HG02840 (cell line): ENCODE data around the gene FKBP2.

Source experiments
- ATAC-seq: cut with Tn5 transposase; IDR thresholded peaks from one replicate; pipeline ENCODE4 v1.9.1; 2021; ENCODE audit warnings: mild to moderate bottlenecking, moderate library complexity, moderate number of reproducible peaks; ENCODE audit not compliant: unreplicated experiment, low FRiP score

The FKBP2 gene

DNA sequence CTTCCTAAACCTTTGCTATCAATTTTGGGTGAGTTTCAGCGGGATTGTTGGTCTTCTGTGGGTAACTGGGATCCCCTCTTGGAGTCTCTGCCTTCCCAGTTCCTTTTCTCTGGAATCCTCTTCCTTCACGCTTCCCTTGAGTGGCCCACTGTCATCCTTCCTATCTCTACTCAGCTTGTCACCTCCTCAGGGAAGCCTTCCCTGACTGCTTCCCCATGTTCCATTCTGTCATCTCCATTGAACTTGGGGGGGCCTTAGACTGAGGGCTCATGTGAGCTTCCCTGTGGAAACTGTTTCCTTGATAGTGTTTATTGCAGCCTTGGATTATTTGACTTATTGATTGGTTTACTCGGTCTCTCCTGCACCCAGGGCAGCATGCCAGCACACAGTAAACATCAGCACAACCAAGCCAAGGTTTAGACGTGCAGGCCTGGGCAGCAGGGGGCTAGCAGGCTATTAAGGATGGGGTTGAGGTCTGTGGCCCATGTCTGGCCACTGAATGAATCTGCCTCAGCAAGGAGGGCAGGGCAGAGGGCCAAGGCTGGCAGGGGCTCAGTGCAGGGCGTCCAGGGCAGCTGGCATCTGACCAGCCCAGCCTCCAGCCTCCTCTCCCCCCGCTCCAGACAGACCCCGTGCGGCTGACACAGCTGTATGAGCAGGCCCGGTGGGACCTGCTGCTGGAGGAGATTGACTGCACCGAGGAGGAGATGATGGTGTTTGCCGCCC is 22.1 kb upstream of the FKBP2 start:
- no peak for ATAC-seq

DNA sequence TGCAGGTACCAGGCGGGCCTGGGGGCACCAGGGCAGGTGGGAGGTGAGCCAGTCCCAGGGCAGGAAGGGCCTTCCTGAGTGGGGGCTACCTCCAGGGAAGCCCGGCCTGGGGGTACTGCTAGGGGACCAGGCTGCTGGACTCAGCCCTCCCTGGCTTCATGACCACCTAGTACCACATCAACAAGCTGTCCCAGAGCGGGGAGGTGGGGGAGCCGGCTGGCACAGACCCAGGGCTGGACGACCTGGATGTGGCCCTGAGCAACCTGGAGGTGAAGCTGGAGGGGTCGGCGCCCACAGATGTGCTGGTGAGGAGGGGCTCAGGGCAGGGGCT is 21.6 kb upstream of the FKBP2 start:
- ATAC-seq, result no peak

DNA sequence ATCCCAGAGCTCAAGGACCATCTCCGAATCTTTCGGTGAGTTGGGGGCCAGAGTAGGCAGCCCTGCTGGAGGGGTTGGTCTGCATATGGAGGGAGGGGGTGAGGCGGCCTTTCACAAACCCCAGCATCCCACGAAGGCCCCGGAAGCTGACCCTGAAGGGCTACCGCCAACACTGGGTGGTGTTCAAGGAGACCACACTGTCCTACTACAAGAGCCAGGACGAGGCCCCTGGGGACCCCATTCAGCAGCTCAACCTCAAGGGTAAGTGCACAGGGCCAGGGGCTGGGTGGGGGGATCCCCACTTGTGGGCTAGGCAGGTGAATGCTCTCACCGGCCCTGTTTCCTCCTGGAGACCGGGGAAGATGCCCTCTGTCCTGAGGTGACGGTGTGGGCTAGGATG is 21.1 kb upstream of the FKBP2 start:
- ATAC-seq, result no peak

DNA sequence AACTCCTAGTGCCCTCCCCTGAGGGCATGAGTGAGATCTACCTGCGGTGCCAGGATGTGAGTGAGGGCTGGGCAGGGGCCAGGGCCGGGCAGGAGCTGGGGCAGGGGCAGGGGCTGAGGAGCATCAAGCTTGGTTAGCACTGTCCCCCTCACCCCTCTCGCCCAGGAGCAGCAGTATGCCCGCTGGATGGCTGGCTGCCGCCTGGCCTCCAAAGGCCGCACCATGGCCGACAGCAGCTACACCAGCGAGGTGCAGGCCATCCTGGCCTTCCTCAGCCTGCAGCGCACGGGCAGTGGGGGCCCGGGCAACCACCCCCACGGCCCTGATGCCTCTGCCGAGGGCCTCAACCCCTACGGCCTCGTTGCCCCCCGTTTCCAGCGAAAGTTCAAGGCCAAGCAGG is 20.6 kb upstream of the FKBP2 start:
- no peak for ATAC-seq

DNA sequence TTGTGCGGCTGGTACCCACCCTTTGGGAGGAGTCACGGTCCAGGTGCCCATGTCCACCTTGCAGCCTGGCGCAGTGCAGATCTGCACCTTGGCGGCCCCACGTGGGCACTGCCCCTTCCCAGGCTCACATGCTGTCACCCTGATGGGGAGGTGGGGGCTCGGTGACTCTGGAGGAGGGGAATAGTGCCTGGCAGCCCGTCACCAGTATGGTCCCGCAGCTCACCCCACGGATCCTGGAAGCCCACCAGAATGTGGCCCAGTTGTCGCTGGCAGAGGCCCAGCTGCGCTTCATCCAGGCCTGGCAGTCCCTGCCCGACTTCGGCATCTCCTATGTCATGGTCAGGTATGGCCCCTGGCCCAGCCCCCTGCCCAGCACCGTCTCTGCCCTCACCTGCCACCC is 20.1 kb upstream of the FKBP2 start:
- ATAC-seq, result no peak

DNA sequence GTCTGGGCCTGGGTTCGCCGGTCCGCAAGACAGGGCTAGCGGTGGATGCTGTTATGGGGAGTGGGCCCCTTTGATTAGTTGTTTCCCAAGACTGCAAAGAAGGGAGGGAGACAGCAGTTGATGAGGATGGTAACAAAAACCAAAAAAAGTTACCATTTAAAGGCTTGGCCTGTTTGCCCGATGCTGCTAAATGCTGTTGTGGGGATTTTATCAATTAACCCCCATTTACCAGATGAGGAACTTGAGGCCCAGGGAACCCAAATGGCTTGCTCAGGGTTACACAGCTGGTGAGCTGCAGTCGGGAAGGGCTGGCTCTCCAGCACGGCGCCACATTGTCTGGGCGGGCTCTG is 18.3 kb upstream of the FKBP2 start:
- no peak for ATAC-seq

DNA sequence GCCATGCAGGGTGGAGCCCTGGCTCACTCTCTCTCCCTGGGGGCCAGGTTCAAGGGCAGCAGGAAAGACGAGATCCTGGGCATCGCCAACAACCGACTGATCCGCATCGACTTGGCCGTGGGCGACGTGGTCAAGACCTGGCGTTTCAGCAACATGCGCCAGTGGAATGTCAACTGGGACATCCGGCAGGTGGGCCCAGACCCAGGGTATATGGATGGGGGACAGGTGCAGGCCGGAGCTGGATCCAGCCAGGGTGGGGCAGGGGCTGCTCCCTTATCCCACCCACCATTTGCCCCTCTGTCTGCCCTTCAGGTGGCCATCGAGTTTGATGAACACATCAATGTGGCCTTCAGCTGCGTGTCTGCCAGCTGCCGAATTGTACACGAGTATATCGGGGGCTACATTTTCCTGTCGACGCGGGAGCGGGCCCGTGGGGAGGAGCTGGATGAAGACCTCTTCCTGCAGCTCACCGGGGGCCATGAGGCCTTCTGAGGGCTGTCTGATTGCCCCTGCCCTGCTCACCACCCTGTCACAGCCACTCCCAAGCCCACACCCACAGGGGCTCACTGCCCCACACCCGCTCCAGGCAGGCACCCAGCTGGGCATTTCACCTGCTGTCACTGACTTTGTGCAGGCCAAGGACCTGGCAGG is 17.8 kb upstream of the FKBP2 start:
- ATAC-seq, result no peak

DNA sequence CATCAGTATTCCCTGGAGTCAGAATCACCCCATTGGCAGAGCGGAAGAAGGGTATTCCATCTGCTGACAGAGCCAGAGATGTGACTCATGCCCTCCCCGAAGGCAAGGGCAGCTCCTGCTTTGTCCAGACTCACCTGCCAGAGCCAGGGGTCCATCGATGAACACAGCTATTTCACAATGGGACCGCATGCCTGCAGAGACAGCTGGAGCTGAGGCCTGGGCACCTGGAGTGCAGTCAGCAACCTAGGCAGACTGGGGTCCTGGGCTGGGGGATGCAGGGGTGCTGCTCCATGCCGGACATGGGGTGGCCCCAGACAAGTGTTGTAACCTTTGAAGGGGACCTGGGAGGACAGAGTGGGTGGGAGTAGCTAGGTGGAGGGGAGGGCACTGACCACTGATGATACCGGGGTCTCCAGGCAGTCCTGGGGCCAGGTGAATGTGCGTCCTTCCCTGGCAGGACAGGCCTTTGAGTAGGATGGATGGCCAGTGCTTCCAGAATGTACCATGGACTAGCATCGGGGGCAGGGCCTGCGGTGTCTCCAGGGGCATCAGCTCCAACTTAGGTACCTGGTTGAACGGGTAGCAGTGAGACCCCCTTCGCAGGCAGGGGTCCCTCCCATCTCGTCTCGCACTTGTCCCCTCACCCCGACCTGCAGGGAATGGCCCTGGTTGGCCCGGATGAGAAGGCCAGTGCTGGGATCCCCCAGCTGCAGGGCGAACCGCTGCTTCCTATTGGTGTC is 16.6 kb upstream of the FKBP2 start:
- ATAC-seq, result no peak

DNA sequence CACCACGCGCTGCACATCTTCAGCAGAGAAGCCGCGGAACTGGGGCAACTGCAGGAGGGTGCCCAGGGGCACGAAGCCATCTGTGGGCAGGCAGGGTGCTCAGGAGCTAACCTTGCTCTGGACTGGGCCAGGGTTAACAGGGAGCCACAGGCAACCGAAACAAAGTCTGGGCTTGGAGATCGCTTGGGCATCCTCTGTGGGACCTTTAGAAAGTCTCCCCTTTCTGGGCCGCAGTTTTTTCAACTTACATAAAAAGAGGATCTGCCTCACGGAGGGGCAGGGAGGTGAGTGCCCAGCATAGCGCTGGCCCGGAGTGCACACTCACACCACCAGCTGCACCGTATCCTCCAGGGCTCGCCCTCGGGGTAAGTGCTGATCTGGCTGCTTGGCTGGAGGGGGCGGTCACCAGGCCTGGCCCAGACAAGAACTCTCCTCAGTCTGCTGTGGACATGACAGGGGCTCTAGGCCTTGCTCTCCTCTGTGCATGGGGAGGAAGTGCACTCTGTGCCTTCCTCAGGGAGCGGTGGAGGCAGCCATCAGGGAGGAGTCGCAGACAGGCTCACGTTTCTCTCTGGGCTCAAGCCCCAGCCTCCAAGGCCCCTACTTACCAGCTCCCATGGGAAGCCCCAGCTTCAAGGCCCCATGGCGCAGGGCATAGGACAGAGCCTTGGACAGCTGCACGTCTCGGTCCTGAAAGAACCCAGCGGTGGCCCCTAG is 15.8 kb upstream of the FKBP2 start:
- ATAC-seq, result no peak

DNA sequence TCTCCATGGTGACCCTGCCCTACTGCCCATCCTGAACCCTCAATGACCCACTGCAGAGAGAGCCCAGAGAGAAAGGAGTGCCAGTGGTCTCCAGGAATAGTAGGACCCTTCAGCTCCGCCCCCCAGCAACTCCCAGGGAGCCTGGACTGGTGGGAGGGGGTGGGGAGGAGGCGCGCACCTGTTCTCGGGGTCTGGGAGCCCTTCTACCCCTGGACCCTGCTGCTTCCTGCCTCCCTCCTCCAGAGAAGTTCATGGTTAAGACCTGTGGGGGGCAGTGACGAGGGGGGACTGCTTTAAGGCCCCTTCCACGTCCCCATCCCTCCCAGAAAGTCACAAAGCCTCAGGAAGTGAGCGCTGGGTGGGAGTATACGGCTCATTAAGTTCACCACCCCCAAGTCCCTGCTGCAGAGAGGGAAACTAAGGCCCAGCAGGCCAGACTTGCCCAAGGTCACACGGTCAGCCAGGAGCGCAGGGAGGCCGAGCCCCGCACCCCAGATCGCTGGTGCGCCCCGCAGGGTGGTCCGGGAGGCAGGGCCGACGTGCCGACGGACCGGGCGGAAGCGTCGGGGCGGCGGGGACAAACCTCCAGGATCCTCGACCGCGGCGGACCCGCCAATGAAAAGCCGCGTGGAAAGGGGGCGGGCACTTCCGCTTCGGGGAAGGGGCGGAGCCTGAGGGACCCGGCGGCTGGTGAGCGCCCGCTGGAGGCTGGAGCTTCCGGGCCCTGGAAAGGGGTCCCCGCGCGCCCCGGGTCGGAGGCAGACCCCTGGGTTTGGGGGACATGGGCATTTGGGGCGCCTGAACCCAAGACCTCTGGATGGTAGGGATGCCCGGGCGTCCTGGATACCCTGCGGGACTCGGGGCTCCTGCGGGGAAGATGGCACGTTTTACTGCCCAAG is 15.0 kb upstream of the FKBP2 start, which contains the start of the genes NUDT22 and TRPT1:
Gene NUDT22, plus strand, starts transcription at position 667 of the 899 bp plus-strand sequence. CDS start 379 bp downstream, outside the sequence.
Gene TRPT1, minus strand, starts transcription at position 579 of the 899 bp plus-strand sequence. Its CDS starts 326 bp downstream, at position 253.
- peak; percentile 49 for ATAC-seq

DNA sequence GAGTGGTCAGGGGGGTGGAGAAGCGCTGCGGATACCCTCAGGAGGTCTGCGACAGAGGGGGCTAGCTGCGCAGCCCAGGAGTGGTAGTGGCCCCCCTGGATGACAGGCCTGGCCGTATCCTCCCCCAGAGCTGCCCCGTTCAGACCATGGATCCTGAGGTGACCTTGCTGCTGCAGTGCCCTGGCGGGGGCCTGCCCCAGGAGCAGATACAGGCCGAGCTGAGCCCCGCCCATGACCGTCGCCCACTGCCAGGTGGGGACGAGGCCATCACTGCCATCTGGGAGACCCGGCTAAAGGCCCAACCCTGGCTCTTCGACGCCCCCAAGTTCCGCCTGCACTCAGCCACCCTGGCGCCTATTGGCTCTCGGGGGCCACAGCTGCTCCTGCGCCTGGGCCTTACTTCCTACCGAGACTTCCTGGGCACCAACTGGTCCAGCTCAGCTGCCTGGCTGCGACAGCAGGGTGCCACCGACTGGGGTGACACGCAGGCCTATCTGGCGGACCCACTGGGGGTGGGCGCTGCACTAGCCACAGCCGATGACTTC is 14.3 kb upstream of the FKBP2 start:
- no peak for ATAC-seq

DNA sequence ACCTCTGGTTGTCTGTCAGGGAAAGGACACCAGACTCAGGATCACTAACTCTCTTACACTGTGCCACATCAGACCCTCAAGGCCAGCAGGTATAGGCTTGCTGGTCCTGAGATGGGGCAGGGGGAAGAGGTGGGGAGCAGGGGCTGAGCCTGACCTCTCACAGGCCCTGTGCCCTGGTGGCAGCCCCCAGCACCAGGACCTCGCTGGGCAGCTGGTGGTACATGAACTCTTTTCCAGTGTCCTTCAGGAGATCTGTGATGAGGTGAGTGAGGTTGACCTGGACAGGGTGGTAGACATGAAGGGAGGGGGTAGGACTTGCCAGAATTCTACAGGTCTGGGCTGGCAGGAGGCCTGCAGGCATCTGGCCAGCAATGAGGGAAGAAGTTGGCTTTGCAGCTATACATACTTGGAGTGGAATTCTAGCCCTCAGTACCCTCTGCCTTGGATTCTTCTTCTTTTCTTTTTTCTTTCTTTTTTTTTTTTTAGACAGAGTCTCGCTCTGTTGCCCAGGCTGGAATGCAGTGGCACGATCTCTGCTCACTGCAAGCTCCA is 13.4 kb upstream of the FKBP2 start:
- no peak for ATAC-seq

DNA sequence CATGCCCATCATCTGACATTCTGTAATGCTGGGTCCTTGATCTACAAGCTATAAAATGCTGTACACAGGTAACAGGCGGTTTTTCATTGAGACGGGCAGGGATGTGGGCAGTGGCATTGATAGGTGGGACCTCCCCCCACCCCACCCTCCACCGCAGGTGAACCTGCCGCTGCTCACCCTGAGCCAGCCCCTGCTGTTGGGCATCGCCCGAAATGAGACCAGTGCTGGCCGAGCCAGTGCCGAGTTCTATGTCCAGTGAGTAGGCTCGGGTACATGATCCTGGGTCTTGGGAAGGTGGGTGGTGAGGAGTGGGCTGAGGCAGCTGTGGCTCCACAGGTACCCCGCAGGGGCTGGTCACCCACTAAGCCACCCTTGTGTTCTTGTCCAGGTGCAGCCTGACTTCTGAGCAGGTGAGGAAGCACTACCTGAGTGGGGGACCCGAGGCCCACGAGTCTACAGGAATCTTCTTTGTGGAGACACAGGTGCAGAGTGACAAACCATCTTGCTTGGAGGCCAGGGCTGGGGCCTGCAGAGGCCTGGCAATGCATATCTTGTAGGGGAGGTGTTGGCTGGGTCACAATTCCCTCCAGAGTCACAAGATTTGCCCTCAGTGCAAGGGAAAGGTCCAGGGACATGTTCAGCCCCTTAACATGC is 11.7 kb upstream of the FKBP2 start:
- ATAC-seq, result no peak

DNA sequence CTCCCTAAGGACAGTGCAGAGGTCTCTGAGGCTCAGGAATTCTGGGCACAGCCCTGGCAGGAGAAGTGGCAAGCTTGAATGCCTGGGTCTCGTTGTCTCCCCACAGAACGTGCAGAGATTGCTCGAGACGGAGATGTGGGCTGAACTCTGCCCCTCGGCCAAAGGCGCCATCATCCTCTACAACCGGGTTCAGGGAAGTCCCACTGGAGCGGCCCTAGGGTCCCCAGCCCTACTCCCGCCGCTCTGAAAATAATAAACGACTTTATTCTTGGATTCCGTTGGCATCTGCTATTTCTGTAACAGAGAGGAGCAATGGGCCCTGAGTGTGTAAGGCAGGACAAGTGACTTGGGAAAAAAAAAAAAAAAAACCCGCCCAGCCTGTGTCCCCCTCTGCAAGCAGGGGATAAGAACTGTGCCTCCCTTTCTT is 11.1 kb upstream of the FKBP2 start:
- no peak for ATAC-seq

DNA sequence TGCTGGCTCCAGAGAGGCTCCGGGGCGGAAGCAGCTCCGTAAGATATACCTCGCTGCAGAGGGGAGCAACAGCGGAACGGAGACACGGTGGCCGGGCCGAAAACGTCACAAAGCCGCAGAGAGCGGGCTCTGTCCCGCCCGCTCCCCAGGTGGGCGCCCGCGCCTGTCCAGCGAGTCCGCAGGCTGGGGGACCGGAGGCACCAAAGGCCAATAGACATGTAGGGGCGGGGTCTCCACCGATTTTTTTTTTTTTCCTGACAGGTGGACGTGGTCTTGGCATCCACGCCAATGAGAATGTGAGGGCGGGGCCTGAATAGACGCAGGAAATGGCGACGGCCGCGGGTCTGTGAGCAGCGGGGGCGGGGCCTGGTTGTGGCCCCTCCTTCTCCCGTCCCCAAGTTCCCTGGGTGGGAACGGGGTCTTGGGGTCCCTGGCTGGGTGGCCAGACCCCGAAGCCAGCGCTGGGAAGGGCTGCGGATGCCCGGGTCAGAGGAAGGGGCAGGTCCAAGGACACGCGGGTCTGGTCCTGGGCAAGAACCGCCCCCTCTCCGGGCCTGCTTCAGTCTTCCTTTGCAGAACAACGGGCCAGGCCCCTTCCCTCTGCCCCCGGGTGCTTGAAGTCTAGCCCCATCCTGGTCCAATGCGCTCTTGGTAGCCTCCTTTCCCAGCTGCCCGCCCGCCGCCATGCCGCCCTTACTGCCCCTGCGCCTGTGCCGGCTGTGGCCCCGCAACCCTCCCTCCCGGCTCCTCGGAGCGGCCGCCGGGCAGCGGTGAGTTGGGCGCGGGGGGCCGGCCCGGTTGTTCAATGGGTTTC is 10.5 kb upstream of the FKBP2 start, which contains the start of gene DNAJC4:
Gene DNAJC4, plus strand, starts transcription at position 378 of the 814 bp plus-strand sequence. Its CDS starts 307 bp downstream, at position 685.
- peak; percentile 41 for ATAC-seq

DNA sequence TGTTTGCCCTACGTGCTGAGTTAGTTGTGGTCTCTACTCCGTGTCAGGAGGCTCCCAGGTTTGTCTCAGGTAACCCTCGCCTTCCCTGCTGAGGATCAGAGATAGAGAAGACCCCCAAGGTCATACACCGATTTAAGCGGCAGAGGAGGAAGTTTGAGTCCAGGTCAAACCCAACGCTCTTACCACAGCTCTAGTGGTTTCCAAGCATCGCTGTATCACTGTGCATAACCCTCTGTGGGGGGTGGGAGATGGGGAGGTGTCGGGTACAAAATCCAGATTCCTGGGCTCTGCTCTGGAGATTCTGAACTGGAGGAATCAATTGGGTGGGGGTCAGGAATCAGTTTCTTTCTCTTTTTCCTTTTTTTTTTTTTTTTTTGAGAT is 9.9 kb upstream of the FKBP2 start:
- no peak for ATAC-seq

DNA sequence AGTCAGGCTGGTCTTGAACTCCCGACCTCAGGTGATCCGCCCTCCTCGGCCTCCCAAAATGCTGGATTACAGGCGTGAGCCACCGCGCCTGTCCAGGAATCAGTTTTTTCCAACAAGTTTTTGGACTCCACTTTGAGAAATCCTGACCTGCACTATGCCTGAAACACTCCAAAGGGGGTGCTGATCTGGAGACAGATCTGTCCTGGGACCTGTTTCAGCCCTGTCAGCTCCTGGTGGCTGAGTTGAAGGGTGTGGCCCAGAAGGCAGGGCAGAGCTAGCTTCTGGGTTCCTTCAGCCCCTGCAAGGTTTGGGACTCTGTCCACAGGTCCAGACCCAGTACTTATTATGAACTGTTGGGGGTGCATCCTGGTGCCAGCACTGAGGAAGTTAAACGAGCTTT is 9.3 kb upstream of the FKBP2 start:
- no peak for ATAC-seq
